ENCODE measurements around the gene PPP1R36.

Gene PPP1R36

DNA sequence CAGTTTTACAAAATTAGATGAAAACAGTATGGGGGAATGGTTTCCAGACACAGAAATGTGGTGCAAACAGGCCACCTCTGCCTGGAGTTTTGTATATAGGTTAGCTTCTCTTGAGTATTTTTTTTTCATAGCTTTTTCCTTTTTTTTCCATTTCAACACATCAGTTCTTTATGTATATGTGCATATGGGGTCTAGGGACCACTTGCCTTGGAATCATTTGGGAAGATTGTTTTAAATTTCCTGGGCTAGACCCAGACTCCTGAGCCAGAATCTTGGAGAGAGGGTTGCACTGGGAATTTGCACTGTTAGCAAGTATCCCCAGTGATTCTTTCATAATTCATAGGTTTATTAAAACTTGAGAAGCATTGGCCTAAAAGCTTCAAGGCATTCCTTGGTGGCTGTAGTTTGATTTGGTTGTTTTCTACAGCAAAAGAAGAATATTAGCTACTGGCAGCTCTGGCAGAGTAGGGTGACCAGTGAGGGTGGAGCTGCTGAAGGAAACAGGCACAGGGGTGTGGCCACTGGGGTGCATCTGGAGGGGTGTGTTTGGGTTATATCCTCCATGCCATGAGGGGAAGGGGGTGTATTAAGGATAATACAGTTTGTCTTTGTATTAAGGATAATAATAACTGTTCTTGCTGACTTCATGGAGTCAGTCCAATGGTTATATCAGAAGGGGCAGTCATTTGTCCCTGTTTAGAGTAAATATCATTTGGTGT is 22.8 kb downstream of the PPP1R36 start:
- no peak for DNase-seq

DNA sequence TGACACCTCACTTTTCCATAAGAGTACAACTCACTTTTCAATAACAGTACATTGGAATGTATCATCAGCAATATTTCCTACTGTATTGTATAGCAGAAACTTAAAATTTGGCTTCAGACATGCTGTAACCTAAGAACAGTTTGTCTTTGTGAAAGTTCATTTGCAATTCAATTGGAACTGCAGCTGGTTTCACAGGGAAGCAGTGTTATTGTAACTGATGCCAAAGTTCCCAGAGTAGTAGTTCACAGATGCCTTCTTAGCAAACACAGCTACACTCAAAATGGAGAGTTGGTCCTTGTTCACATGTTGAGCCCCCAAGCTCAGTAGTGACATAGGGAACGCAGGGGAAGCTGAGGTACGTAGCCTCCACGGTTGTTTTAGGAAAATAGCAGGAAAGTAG is 23.3 kb downstream of the PPP1R36 start:
- DNase-seq, result no peak

DNA sequence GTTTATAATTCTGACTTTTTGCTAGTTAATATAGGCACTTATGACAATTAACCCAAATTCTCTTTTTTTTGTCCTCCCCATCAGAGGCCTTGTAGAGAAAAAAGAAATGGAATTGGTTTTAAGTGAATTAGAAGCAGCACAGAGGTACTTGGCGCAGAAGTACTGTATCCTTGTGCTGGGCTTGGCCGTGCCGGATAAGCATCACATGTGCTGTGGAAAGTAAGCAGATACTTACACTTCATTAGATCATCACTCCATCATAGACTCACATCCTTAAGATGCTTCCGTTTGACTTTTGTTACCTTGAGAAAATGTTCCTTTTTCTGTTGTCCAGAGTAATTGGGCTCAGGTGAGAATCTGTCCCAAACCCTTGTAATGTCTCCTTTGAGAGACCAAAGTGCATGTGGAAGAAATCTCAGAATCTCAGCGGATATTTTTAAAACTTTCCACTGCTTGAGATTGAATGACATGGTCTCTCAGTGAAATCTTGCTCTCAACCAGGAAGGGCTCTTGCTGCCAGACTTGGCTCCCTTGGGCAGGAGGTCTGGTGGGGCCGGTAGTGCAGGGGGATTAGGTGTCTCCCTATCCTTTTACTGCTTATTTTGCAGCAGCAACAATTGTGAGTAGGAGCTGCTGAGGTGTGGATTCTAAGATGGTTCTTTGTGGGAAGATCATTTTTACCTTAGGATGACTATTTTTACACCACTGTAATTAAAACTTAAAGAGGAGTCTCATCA is 24.8 kb downstream of the PPP1R36 start:
- no peak for DNase-seq

DNA sequence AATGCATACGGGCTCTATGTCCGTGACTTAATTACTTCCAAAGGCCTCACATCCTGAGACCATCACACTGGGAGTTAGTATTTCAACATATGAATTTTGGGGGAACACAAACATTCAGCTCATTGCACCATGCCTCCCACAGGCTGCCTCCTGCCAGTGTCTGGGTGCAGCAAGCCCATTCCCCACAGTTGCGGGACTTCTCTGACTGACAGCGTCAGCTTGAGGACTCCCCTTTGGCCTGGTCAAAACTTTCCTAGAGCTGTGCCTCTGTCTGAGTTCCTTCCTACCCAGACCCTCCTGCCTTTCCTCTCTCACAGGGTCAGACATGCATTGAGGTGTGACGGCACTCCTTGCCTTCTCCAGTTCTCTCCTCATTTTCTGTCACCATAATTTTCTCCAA is 27.4 kb downstream of the PPP1R36 start:
- DNase-seq, result no peak

DNA sequence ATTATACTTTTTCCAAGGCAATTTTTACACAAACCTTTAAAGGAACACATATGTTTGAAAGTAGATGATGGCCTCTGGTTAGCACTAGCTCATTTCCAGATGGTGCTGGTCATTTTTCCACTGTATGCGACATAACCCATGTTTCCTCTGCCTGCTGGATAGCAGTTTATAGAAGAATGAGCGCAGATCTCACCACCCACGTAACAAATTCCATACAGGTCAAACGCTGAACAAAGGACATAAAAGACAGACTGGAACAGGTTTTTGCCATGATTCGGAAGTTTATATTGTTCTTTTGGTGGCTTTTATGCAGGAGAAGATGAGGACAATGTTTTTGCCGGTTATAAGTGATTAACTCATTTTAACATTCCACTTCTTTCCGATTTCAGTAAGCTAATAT is 30.7 kb downstream of the PPP1R36 start:
- no peak for DNase-seq

DNA sequence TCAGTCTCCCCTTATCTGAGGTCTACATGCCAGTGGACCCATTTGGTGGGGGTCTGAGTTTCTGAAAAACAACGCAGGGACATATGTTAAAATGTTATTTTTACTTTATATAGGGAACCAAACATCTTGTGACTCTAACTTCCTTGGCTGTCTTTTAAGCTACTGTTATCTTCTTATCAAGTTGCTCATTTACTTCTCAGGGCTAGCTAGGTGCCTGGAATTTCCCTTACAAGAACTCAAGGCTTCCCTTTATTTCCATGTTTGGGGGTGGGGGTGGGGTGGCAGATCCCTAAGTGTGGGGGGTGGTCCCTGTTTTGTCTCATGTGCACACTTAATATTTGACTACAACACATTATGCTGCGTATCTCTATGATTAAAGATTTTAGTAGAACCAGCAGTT is 31.6 kb downstream of the PPP1R36 start:
- DNase-seq, result no peak

DNA sequence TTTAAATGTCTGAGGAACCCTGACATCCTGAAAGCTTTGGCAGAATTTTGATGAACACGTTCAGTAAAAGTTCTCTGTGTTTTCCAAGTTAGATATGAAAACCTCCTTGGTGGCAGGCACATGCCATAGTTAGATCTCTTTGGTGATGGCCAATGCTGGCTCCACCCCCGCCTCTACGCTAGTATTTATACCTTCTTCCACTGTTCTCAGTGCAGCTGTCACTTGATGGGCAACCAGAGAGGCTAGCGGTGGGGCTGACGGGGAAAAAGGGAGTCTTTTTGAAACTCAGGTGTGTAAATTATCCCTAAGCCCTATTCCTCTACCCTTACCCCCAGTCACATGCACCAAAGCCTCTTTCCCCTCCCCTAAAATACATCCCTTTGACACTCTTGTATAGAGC is 32.1 kb downstream of the PPP1R36 start:
- no peak for DNase-seq

DNA sequence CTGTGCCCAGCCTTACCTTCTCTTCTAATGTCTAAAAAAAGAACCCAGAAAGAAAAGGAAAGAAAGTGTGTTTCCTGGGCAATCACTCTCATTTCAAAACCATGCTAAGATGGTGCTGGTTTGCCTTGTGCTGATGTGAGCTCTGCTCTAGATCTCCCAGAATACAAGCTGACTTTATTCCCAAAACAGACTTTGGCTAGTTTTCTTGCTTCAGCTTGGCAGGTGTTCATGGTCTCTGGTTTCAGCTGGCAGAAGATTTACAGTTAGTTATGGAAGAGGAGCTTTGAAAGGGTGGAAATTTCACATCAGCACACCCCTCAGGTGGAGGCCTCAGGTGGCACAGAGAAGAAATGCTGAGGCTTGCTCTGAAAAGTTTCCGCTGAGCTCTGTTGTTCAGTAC is 34.4 kb downstream of the PPP1R36 start:
- no peak for DNase-seq

DNA sequence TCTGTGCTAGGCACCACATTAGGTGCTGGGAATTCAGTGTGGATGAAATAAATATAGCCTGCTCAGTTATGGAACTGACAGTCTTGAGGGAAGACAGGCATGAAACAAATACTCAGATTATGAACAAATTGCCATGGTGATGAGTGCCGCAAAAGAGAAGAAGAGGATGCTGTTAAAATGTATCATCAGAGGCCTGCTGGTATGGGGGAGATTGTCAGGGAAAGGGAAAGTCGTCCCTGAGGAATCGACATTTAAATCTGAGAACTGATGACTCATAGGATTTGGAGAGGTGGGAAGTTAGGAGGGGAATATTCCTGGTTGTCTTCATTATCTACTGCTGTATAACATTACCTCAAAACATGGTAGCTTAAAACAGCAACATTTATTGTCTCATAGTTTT is 42.0 kb downstream of the PPP1R36 start:
- no peak for DNase-seq

DNA sequence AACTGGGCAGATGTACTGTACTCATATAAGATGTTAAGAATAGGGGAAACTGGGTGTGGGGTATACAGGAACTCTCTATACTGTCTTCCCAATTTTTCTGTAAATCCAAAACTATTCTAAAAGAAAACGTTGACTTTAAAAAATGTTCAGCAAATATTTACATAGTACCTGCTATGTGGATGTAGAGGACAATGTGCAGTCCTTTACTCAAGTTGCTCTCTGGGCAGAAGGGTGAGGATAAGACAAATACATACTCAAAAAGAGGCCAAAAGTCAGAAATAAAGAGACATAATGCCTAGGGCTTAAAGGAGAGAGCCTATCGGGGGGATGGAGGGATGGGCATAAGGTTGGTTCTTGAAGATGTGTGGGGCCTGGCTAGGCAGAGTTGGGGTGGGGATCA is 44.7 kb downstream of the PPP1R36 start:
- DNase-seq, result no peak

DNA sequence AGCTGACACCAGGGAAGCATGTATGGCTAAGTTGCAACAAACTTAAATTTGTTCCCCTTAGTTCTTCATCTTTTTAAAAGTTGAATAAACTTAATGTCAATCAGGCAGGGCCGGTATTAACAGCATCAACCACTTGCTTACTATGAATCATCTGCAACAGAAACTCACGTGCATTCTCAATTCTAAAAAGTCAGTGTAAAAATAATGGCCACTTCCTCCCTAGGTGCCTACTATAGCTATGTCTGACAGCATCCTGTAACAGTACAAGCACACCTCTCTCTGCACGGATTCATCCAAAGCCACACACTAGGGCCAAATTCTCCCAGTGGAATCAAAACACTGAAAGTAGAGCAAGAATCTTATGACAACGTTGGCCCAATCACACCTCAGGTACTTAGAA is 48.6 kb downstream of the PPP1R36 start:
- no peak for DNase-seq

DNA sequence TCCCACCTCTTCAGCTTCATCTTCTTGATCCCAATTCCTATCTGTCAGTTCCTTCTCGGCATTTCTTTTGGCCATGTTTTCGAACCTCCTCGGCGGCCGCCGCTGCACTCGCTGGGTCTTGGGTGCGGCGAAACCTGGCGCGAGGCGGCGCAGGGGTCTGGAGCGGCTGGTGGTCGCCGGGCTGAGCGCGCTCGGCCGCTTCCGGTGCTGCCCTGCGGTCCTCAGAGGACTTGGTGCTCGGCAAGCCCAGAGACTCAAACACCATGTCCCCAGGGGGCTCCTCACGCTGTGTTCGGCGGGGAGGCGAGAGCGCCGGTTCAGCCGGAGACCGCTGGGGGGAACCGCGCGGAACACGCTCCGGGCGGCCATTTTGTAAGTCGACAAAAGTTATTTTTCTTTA is 51.8 kb downstream of the PPP1R36 start:
- DNase-seq, result no peak

DNA sequence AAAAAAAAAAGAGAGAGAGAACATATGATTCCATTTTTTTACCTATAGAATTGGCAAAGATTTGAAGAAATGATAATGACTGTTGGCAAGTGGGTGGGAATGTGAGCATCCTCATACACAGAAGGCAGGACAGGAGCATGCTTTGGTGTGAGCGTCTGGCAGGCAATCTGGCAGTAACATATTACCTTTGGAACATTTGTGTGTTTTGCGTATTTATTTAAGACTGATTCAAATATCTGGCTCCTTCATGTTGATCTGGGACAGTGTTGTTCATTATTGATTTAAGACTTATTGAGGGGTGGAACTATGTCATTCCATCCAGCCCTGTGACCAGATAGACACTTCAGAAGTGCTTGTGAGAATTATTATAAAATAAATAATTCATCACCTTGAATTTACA is 53.1 kb downstream of the PPP1R36 start:
- DNase-seq, result no peak

DNA sequence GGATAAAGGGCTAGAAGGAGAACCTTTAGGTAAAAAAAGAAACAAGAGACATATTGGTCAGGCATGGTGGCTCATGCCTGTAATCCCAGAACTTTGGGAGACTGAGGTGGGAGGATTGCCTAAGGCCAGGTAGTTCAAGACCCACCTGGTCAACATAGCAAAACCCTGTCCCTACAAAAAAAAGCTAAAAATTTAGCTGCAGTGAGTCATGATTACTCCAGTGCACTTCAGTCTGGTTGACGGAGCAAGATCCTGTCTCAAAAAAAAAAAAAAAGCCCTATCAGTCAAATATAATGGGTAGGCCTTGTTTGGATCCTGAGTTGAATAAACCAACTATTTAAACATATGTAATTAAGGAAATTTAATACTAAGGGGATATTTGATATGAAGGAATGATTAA is 54.2 kb downstream of the PPP1R36 start:
- no peak for DNase-seq

DNA sequence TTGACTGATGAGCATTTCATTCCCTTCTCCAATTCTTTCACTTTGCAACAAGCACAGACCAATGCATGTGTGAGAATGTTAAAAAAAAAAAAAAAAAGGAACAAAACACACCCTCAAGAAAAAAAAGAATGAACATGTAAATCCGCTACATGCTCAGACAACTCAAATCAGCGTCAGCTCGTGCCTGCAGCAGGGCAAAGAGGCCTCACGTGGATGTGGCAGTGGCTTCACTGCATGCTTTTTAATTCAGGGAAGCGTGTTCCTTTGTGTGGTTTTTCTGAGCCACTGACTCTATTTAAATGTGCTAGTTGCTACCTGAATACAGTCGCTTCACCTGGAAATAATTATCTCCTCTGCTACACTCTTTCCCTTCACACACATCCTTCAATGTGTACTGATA is 55.1 kb downstream of the PPP1R36 start:
- DNase-seq, result no peak

DNA sequence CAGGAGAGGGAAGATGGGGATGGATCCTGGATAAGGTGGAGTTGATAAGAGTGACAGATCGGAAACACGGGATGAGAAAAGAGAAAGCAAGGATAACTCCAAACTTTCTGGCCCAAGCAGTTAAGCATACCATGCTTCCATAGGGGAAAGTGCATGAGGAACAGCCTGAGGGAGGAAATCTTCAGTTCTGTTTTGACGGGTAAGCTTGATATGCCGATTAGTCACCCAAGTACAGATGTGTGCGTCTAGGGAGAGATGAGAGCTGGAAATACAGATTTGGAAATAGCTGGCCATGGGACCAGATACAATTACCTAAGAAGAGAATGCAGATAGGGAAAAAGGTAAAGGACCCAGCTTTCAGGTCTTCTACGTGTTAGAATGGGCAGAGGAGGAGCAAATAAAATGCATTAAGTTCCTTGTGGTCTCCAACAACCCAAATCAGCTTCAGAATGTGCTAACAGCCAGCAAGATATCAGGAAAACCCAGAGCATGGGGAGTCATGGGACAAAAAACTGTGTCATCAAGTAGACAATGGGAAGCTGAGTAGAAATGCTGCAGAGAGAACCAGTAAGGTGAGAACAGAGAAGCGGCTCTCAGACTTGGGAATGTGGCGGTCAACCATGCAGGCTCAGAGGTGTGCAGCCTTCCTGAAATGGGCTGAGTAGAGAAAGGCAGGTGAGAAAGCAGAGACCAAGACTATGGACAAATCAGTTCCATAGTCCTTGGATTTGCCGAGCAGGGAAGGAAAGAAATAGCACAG is 56.3 kb downstream of the PPP1R36 start:
- DNase-seq, result no peak

DNA sequence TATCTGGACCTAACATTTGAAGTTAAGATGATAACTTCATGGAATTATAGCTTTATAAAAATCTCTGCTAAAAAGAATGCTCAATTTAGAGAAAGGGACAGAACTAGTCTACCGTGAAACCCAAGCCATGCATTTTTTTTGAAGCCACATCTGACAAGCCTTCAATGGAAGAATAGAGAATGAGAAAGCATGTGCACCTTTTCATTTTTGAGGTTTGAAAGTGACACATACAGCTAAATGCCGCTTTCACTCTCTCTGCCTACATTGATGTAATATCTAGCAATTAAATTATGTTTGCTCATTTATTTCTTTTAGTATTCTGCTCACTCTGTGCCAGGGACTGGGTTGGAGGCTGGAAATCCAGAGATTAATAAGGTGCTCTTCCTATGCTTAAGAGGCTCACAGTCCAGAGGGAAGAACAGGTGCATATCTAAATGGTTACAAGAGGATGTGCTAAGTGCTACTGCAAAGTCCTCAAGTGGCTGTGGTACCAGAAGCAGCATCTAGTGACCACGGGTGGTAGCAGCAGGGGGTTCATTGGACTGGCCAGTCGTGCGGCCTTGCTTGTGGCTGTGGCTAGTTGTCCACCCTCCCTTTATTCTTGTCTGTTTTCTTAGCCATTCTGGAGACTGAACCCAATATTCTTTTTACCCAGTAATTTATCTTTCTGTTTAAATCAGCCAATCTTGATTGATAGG is 60.4 kb downstream of the PPP1R36 start:
- no peak for DNase-seq

DNA sequence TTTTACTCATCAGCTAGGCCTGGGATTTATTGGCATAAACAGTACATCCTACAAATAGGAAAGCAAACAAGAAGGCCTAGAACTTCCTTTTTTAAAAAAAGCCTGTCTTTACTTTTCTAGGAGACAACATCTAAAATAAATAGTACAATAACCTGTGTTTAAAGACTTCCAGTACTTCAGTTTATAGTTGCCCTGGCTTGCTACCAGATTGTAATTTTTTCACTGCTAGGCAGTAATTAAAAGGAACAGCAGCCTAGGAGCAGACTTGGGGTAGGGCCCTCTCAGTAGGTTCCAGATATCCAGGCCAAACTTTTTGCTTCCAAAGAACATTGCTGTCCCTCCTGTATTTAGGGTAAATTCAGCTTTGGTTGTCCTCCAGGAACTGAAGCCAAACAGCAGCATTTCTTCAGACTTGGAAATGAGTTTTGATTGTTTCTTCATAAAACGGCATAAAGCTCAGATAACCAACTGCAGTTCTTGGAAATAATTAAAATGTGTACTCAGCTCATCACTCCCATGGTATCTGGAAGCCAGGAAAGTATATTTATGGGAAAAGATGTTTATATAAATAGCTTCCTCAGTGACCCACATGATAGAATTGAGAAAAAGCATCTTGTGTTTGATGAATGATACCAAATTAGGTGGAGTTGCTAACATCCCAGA is 61.7 kb downstream of the PPP1R36 start:
- no peak for DNase-seq

DNA sequence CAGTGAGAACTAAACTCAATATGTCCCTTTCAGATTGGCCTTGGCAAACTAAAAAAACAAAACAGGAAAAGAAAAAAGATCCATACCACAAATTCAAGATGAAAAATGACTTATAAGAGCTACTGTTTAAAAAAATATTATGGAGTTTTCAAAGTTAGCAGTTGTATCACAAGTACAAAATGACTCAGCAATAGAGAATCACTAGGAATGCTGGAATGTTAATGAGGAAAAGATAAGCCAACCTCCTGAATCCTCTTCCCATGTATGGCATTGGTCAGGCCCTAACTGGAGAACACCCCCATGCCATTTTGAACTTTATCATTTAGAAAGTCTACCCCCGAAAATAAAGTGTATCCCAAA is 62.2 kb downstream of the PPP1R36 start:
- no peak for DNase-seq

DNA sequence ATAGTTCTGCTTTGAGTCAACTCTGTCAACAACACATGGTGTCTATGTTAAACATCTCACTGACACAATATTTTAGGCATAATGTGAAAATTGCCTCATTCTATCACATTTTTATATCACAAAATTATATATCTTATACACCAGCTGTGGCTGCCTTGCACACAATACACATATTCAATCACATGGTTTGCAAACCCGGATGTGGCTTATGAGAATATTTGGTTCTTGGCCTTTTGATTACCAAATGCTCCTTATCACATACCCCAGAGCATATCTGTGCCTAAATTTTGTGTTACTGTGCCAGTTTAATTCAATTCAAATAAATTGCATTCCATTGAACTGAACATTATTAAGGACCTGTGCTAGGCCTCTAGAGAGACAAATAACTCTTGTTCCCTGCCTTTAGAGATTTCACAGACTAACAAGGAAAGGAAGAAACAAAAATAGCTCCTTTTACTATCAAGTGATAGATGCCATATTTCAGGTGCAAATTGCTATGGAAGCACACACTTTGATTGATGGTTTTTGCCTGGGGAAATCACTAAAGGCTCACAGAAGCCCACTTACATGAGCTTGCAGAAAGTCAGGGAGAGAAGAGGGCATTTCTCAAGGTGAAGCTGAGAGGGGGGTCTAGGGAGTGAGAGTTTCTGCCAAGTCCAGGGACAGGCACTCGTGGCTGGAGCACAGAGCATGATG is 63.4 kb downstream of the PPP1R36 start:
- DNase-seq, result no peak

DNA sequence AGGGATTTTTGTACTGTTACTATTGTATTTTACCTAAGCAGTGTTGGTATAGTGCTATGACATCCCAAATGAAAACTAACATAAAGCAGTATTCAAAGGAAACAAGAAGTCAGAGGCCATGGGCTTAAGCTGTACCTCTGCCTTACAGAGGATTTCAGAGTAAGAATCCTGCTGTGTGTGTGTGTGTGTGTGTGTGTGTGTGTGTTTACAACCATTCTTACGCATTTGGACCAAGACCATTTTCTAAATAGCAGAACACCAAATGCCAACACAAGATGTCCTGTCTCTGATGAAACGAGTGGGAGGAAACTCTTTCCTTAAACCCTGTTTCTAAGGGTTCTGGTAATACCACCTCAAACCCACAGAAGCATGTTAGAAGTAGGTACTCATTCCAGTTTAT is 64.4 kb downstream of the PPP1R36 start:
- DNase-seq, result no peak

DNA sequence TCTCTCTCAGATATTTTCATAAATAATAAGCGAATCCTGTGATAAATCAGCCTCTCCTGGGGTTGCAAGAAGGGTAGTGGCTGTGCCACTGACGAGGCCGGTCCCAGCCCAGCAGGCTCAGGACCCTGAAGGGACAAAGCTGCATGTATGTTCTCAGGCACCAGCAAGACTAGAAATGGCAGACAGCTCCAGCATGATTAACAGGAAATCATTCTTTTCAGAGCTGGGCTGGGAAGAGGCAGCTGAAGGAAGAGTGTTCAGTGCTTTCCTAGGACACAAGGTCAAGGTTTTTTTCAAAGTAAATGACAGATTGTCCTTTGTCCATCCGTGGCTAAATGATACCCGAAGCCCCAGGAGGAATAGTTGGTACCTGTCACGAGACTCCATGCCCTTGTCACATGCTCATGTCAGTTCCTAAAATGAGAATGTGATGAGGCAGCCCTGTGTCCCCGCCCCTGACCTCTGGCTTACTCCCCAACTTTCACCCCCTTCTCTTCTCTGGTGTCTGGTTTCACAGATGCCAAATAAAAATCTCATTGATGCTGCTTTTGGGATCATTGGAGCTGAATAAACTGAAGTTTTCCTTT is 65.1 kb downstream of the PPP1R36 start:
- DNase-seq, result no peak
